GM19463 (cell line): Measurements from ENCODE around the gene HIPK1.

ENCODE experiments used
- ATAC-seq: cut with Tn5 transposase; IDR thresholded peaks from one replicate; pipeline ENCODE4 v1.9.1; 2021; ENCODE audit warnings: mild to moderate bottlenecking, moderate library complexity; ENCODE audit not compliant: unreplicated experiment

Gene HIPK1

GRCh38 chr1:113928941-113929749 lies at the start of gene HIPK1:
Gene HIPK1 (plus strand): TSS chr1:113929324.
- ATAC-seq, result peak; percentile 56

DNA sequence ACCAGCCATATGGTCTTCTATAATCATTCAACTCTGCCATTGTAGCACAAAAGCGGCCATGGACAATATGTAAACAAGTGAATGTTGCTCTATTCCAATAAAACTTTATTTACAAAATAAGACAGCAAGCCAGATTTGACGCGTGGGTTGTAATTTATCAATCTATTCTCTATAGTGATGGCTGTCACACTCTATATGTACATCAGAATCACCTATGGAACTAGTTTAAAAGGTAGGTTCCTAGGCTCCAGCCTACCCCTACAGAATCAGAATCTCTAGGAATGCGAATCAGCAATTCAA lies 49.4 kb upstream of the HIPK1 start:
- no peak for ATAC-seq

GRCh38 chr1:113881661-113882060 lies 47.5 kb upstream of the HIPK1 start:
- no peak for ATAC-seq

DNA sequence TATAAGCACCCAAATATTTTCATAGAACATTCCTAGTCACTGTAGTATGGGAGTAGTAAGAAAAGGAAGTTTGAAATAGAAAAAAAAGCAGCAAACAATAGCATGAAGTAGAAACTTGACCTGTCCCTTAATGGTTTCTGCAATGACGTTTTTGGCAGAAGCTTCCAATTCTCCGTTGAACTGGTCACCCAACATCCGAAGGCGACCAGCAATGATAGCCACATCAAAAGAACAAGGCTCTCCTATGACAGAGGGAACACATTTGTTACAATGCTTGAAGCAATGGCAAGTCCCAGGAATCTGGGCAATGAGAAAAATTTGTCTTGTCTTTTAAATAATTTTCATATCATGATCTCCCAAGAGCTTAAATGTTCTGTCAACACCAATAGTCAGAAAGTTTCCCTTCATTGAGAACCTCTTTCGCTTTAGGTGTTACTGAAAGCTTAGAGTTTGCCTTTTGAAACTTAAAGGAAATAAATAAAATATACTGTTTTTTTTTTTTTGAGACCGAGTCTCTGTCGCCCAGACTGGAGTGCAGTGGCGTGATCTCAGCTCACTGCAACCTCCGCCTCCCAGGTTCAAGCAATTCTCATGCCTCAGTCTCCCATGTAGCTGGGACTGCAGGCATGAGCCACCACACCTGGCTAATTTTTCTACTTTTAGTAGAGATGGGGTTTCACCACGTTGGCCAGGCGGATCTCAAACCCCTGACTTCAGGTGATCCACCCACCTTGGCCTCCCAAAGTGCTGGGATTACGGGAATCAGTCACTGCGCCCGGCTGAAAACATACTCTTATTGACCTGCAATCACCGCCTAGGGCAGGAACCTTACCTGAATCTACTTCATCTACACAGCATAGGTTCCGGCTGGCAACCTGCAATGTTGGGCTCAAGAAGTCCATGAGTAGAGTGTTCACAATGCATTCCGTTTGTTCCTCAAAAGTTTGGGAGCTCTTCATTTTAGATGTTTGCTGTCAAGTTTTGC lies 42.4 kb upstream of the HIPK1 start:
- ATAC-seq, result no peak

GRCh38 chr1:113887402-113888175 lies 41.5 kb upstream of the HIPK1 start, which contains the start of gene BCL2L15:
Gene BCL2L15 (minus strand): TSS chr1:113887581. CDS start chr1:113887375, 206 bp downstream.
- no peak for ATAC-seq

DNA sequence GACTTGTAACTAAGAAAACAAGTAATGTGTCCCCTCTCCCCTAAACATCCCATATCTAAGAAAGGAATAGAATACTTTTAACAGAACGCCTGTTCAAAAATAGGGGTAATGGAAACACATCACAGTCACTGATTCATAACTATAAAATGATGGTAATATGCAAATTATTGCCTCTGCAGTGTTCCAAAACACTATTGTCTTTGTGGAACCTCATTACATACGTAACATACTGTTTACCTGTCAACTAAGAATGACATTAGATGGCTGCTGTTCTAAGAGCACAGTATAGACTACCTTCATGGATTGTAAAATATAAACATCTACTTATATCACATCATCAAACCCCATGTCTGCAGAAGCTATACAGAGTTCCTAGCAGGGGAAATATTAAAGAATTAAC lies 38.3 kb upstream of the HIPK1 start:
- ATAC-seq, result no peak

- ATAC-seq, result no peak
Measured at GRCh38 chr1:113891631-113892220, 37.4 kb upstream of the HIPK1 start.

DNA sequence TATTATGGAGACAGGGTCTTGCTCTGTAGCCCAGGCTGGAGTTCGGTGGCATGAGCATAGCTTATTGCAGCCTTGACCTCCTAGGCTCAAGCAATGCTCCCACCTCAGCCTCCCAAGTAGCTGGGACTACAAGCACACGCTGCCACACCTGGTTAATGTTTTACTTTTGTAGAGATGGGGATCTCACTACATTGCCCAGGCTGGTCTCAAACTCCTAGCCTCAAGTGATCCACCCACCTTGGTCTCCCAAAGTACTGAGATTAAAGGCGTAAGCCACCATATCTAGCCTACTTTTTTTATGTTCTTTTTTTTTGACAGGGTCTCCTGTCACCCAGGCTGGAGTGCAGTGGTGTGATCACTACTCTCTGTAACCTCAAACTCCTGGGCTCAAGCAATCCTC lies 35.9 kb upstream of the HIPK1 start:
- no peak for ATAC-seq

DNA sequence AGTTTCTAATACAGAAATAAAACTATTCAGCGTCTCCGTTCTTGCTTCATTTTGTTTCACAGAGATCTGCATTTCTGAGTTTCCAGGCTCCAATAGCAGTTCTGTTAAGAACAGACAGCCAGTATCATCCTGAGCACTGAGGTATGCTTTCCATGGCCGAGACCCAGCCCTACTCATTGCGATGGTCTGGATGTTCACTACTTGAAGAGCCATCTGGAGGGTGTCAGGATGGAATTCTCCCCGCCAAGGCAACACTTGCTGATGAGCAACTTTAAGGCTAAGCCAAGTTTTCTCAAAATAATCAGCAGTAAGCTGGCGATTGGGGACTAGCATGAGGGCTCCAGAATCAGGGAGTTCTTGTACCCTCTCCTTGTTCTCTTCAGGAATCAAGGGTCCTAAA lies 34.0 kb upstream of the HIPK1 start:
- ATAC-seq, result no peak

GRCh38 chr1:113895961-113896360 lies 33.2 kb upstream of the HIPK1 start:
- no peak for ATAC-seq

- no peak for ATAC-seq
Measured at GRCh38 chr1:113898241-113898814, 30.8 kb upstream of the HIPK1 start.

GRCh38 chr1:113899111-113899510 lies 30.0 kb upstream of the HIPK1 start:
- ATAC-seq, result no peak

GRCh38 chr1:113901191-113901590 lies 27.9 kb upstream of the HIPK1 start:
- ATAC-seq, result no peak

DNA sequence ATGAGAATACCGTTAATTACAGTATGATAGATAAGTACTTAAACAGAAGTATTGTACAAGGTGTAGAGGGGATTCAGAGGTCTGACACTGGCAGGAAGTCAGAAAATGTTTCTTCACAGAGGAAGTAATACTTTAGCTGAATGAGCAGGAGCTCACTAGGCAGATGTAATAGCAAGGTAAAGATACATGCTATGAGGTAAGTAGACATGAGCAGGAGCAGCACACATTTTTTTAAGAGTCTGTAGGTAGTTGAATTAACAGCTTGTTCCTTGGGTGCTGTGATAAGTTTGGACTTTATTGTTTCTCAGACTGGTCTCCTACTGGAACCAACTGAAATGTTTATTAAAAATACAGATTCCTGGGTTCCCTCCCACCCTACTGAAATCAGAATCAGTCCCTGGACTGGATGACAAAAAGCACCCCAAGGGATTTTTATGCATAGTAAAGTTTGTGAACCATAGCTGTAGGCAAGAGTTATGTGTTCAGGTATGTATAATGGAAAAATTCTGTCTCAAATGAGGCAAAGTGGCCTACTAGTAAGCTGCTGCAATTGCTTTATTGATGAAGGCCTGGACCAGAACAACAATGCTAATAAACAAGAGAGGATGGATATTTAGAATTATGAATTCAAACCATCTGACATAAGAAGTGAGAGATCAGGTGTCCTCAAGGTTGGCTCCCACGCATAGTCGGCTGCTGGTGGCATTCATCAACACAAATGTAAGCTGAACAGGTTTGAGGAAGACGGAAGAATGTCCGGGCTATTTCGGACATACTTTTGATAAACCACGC lies 25.4 kb upstream of the HIPK1 start:
- ATAC-seq, result no peak

DNA sequence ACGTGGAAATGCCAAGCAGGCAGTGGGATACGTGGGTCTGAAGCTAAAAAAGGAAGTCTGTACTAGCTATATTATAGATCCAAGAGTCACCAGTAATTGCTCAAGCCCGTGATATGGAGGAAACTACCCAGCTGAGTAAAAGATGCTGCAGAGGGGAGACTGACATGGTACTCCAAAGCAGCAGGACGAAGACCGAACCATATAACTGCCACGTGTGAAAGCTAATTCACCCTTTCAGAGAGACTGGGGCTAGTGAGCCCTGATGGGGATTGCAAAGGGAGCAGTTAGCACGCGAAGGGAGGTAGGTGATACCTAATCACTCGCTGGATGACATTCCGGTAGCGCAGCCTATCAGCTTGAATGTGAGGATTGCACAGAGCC lies 24.8 kb upstream of the HIPK1 start:
- peak; percentile 25 for ATAC-seq

DNA sequence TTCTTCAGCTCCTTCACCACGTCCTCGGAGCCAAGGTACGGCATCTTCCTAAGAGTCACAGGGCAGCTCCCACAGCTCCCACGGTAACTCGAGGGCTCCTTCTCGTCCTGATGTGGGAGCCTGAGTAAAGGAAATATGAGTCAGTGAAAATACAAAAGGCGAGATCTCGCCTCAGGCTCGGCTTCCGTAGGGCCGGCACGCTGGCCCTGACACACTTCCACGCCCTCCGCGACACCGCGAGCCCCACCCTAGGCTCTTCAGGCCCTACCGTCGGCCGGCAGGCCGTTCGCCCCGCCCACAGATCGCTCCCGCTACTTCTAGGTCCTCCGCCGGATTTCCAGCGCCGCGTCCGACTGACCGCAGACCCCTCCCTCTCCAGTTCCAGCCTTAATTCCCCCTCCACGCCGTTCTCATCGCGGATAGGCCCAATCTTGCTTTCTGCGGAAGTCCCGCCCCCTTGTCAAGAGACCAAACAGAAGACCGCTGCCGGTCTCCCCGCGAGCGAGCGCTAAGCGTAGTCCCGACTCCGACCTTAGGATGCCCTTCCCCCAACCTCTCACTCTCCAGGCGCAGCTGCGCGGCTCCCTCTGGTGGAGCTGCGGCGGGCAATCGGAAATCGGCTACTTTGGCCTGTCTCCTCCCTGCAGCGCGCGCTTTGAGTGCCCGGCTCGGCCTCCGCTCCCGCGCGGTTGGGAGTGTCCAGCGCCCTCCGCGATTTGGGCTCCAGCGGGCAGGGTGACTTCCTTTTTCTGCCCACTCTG lies 24.3 kb upstream of the HIPK1 start, which contains the start of the genes AP4B1 and DCLRE1B:
Gene AP4B1, minus strand, starts transcription at position 126 of the 761 bp plus-strand sequence. Its CDS starts 82 bp downstream, at position 44.
Gene DCLRE1B, plus strand, starts transcription at position 653 of the 761 bp plus-strand sequence. CDS start 261 bp downstream, outside the sequence.
- peak; percentile 87 for ATAC-seq

DNA sequence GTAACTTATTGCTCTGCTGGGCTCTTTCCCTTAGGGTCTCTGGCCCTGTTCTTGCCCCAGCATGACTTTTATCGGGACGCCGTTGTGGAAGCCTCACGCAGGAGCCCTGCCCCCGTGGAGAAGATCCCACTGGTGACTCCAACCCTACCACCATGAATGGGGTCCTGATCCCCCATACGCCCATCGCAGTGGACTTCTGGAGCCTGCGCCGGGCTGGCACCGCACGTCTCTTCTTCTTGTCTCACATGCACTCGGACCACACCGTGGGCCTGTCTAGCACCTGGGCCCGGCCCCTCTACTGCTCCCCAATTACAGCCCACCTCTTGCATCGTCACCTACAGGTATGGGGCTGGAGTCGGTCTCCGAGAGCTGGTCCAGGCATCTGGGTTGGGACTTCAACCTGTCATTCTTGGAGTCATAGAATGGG lies 23.7 kb upstream of the HIPK1 start:
- no peak for ATAC-seq

- no peak for ATAC-seq
Measured at GRCh38 chr1:113912594-113913311, 16.4 kb upstream of the HIPK1 start.
